Right lobe of liver (tissue), 6 donors: ENCODE data around the gene TBC1D5. TPM values are rescaled to one million over a fixed set of nuclear protein-coding genes. Genes with fewer than 3 reads are reported as not detected.

Experiments used
- ATAC-seq, 4 donors: fragments of 200-7000 bp; cut with Tn5 transposase; one replicate each; pipeline ENCODE4 v1.9.1; 2020; ENCODE audit warnings: mild to moderate bottlenecking in 4 of 4, moderate library complexity in 4 of 4
- DNase-seq, 3 donors: peaks; one replicate each; pipeline ENCODE4 v3.0.0-alpha.2; 2020
- H3K27ac ChIP-seq, 3 donors: fragments of 200-600 bp; one replicate each; pipeline ENCODE4 v1.8.0; 2022
- H3K27me3 ChIP-seq, 2 donors: fragments of 200-600 bp; one replicate each; pipeline ENCODE4 v1.8.0; 2022
- H3K36me3 ChIP-seq, 4 donors: fragments of 200-600 bp; sonication (generic) in 1 of 4; one replicate each; pipeline versions ENCODE4 v1.5.1 to v1.8.0; 2017 to 2022; ENCODE audit warnings: control low read depth in 1 of 4
- H3K4me1 ChIP-seq, 4 donors: fragments of 200-600 bp; sonication (generic) in 1 of 4; one replicate each; pipeline versions ENCODE4 v1.5.1 to v1.8.0; 2017 to 2022; ENCODE audit warnings: control low read depth in 1 of 4
- H3K4me3 ChIP-seq, 3 donors: fragments of 200-600 bp; one replicate each; pipeline ENCODE4 v1.8.0; 2022
- H3K9me3 ChIP-seq, 4 donors: fragments of 200-600 bp; sonication (generic) in 1 of 4; one replicate each; pipeline versions ENCODE4 v1.5.1 to v1.8.0; 2017 to 2022; ENCODE audit warnings: control low read depth in 1 of 4
- CTCF ChIP-seq, 4 donors: fragments of 200-600 bp in 3 of 4; fragments of 450-650 bp in 1 of 4; IDR thresholded peaks; one replicate each; pipeline versions ENCODE4 v1.5.1 to v1.8.0; 2016 to 2022; ENCODE audit warnings: antibody characterized with exemption in 4 of 4, mild to moderate bottlenecking in 2 of 4
- POLR2A ChIP-seq: fragments of 450-650 bp; IDR thresholded peaks from one replicate; pipeline ENCODE4 v1.6.1; 2017; ENCODE audit warnings: antibody characterized with exemption, mild to moderate bottlenecking
- WGBS: methylation state at CpG from one replicate; pipeline ENCODE4 v1.1.6; 2018; ENCODE audit warnings: low coverage, low lambda C conversion rate; ENCODE audit not compliant: insufficient coverage; ENCODE audit errors: missing lambda C conversion rate; 5-methylcytosine and 5-hydroxymethylcytosine counted together
- intact Hi-C, 2 donors: fragments of 100-400 bp; cut with DNase I; formaldehyde crosslinking; loops; one replicate each; pipeline versions ENCODE4 v1.11.2 to v1.14.1; 2022
- total RNA-seq, 6 experiments: library from RNA; depleted of rRNA in 2 of 6; stranded (reverse); fragments of >200 nt in 2 of 6; fragmentation: NEBNext Ultra II Directional in 3 of 6; extraction: Animal tissue kit (Norgen Biotek cat#: 25700) in 3 of 6; gene quantifications; one replicate each; pipeline versions ENCODE4 v1.1.0 to v1.2.4, GENCODE V29; 2016 to 2023
- donor health status: DM: no; HTN: yes; CAD: no.
- donor health status: DM: no; HTN: no; CAD: no.
- donor health status: DM: no; HTN: no; CAD: no.
- donor health status: DM: no; HTN: yes; CAD: no.
- donor health status: DM: no; HTN: yes; CAD: no.

TBC1D5 gene
- total RNA-seq, 6 experiments from 2014 or later, result 21.5 to 33.4 (median 27.7) TPM

- intact Hi-C loops, result no loop called here
- Histone ChIP-seq H3K9me3 (no peaks in the 10 kb centered on the region), H3K27me3 (no peaks in the 10 kb centered on the region), H3K36me3 (no peaks in the 10 kb centered on the region), H3K27ac (no peak overlapping the region), H3K4me3 (no peak overlapping the region), H3K4me1 (no peaks in the 10 kb centered on the region)
- WGBS, result 100% methylated on average over 5 of the region's 6 CpGs
- ATAC-seq (no peak), DNase-seq (no peak)
- TF ChIP-seq POLR2A, result no peak
- TF ChIP-seq CTCF (IDR thresholded peaks at IDR 0.05), result no peak
These were observed 140.3 kb downstream of the TBC1D5 start for GRCh38 chr3:17602126-17602525.

GRCh38 chr3:17592956-17593355 is 149.5 kb downstream of the TBC1D5 start:
- Histone ChIP-seq H3K9me3 (peaks cover 0 to 3% (median 0%) of the 10 kb centered on the region in 4 donors), H3K27me3 (no peaks in the 10 kb centered on the region), H3K36me3 (peaks cover 0 to 4% (median 0%) of the 10 kb centered on the region in 4 donors), H3K4me1 (no peaks in the 10 kb centered on the region), H3K27ac (no peak overlapping the region), H3K4me3 (no peak overlapping the region)
- DNase-seq (no peak), ATAC-seq (no peak)
- WGBS, result 91% methylated on average over 3 of the region's 5 CpGs
- TF ChIP-seq POLR2A (no peak), CTCF (IDR thresholded peaks at IDR 0.05) (no peak)
- intact Hi-C loops, result no loop called here

DNA sequence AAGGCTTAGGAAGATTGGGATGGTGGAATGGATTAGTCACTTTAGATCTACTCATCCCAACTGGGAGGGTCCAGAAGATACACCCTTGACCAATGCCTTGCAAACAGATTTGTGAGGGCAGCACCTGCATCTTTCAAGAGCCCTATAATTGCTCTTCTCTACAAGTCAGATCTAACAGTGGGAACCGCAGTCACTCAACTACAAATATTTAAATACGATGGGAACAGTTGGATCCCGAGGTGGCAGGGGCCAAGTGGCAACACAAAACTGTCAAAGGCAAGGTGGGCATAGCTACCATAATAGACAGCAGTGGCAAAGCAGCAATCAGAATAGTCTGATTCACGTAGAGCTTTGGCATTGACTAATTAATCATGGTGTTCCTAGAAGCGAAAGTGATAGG is 152.0 kb downstream of the TBC1D5 start:
- TF ChIP-seq POLR2A, result no peak
- TF ChIP-seq CTCF (IDR thresholded peaks at IDR 0.05), result no peak
- no peak overlapping the region for H3K4me3 ChIP-seq
- no peaks in the 10 kb centered on the region for H3K4me1 ChIP-seq
- no peak for ATAC-seq
- peaks cover 0 to 3% (median 0%) of the 10 kb centered on the region in 4 donors for H3K9me3 ChIP-seq
- no peak overlapping the region for H3K27ac ChIP-seq
- 100% methylated on average over 5 of the region's 5 CpGs for WGBS
- intact Hi-C loops, result no loop called here
- H3K27me3 ChIP-seq, result no peaks in the 10 kb centered on the region
- peaks cover 0 to 4% (median 0%) of the 10 kb centered on the region in 4 donors for H3K36me3 ChIP-seq
- DNase-seq, result no peak

GRCh38 chr3:17589888-17590287 is 152.5 kb downstream of the TBC1D5 start:
- no peak for DNase-seq
- 100% methylated on average over 1 of the region's 1 CpG for WGBS
- no peak for TF ChIP-seq CTCF (IDR thresholded peaks at IDR 0.05)
- TF ChIP-seq POLR2A, result no peak

GRCh38 chr3:17588422-17588821 is 154.0 kb downstream of the TBC1D5 start:
- H3K9me3 ChIP-seq, result peaks cover 0 to 3% (median 0%) of the 10 kb centered on the region in 4 donors
- no peak overlapping the region for H3K27ac ChIP-seq
- no peak overlapping the region for H3K4me3 ChIP-seq
- no peak for ATAC-seq
- no peaks in the 10 kb centered on the region for H3K4me1 ChIP-seq
- intact Hi-C loops, result no loop called here
- H3K27me3 ChIP-seq, result no peaks in the 10 kb centered on the region
- peaks cover 0 to 4% (median 0%) of the 10 kb centered on the region in 4 donors for H3K36me3 ChIP-seq
- WGBS, result 100% methylated on average over 1 of the region's 1 CpG
- DNase-seq, result no peak
- TF ChIP-seq CTCF (IDR thresholded peaks at IDR 0.05) (no peak), POLR2A (no peak)

More at GRCh38 chr3:17589888-17590287, 152.5 kb downstream of the TBC1D5 start:
- Histone ChIP-seq H3K4me1 (no peaks in the 10 kb centered on the region), H3K27me3 (no peaks in the 10 kb centered on the region), H3K4me3 (no peak overlapping the region), H3K36me3 (peaks cover 0 to 4% (median 0%) of the 10 kb centered on the region in 4 donors), H3K27ac (no peak overlapping the region), H3K9me3 (peaks cover 0 to 3% (median 0%) of the 10 kb centered on the region in 4 donors)
- intact Hi-C loops, result no loop called here
- ATAC-seq, result no peak
